AG08396 (cell line): Measurements from ENCODE around the gene LSM8.
"Not testable (repeated sequence)": the region's sequence is repeated elsewhere in the genome, so short reads cannot be mapped to it uniquely, and the experiment has no call there.

Experiments
- DNase-seq: peaks from one replicate; pipeline ENCODE4 v3.0.0; 2012; ENCODE audit warnings: low spot score, mixed read lengths

The LSM8 gene

GRCh38 chr7:118183786-118184564 lies at the start of gene LSM8:
Gene LSM8, plus strand, starts transcription at chr7:118184164. Its CDS starts 60 bp downstream, at chr7:118184224.
- peak; percentile 97 for DNase-seq

DNA sequence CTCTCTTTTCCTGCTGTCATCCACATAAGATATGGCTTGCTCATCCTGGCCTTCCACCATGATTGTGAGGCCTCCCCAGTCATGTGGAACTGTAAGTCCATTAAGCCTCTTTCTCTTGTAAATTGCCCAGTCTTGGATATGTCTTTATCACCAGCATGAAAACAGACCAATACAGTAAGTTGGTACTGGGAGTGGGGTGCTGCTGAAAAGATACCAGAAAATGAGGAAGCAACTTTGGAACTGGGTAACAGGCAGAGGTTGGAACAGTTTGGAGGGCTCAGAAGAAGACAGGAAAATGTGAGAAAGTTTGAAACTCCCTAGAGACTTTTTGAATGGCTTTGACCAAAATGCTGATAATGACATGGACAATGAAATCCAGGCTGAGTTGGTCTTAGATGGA lies 49.5 kb upstream of the LSM8 start:
- DNase-seq = not testable (repeated sequence)

GRCh38 chr7:118140468-118140867 lies 43.5 kb upstream of the LSM8 start:
- DNase-seq = no peak

- no peak for DNase-seq
These were observed 42.0 kb upstream of the LSM8 start for GRCh38 chr7:118142012-118142411.

- peak; percentile 3 for DNase-seq
These were observed 35.0 kb upstream of the LSM8 start for GRCh38 chr7:118148930-118149329.

GRCh38 chr7:118149394-118149793 lies 34.6 kb upstream of the LSM8 start:
- DNase-seq = no peak

DNA sequence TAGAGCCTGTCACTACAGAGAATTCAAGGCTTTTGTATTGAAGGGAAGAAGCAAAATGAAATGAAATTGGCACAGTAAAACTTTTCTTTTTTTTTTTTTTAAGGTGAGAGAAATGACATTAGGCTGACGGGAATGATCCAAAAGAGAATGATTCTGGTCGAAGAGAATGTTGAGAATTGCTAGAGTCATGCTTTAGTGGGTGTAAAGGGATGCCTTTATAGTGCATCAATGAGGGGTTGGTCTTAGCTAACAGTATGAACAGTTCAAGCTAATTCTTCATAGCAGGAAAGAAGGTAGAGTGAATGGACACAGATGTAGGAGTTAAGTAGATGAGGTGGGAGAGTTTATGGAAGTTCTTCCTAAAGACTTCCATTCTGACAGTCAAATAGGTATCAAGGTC lies 32.3 kb upstream of the LSM8 start:
- peak; percentile 5 for DNase-seq

DNA sequence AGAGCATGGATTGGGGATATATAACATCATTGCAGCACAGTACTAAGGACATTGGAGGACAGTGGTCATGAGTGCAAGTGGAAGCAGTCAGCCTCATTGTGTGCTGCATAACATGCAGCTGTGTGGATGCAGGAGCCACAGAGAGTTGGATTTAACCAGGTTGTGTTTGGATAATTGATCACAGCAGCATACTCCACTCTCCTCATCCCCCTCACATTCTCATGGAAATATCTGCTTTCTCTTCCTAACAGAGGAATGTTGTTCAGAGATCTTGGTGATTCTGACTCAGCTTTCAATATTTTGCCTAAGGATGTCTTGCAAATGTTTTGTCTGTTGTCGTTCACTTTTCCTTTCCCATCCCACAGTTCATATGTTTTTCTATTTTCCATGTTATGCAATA lies 31.8 kb upstream of the LSM8 start:
- peak; percentile 3 for DNase-seq

DNA sequence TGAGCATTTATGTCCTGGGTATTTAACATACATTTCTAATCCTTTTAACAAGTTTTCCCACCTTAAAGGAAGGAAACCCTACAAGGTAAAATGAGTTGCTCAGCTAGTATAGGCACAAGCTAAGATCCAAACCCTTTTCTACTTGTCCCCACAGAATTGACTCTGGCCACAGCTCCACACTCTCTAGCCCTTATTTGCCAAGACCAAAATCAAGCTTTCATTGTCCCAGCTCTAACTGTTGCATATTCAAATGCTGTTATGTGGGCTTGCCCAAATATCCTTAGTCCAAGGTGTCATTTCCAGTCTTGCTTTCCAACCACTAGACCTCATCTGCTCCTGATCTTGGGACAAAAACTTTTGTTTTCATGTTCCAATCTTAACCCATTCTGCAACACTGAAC lies 31.3 kb upstream of the LSM8 start:
- DNase-seq = no peak

DNA sequence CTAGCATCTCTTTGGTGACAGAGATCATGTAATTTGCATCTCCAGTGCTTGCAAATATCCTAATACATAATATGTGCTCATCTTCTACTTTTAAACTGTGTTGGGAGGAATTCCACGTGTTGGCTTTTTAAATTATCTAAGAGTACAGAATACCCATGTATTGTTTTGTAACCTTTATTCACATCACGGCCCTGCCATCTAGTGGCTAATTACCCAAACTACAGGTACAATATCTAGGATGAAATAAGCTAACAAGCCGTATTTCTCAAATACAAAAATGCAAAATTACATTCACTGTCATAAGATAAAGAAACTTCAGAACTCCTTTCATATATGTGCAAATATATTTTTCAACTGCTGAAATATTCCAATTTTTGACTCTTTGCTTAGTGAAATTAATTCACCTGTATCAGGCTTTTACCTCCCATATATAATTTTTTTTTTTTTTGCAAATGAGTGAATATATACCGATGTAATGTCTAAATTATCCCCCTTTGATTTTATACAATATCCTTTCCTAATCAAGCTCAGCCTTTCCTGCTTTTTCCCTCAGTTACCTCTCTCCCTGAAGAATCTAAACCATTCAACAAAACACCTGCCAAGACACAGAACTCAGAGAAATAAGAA lies 30.3 kb upstream of the LSM8 start:
- peak; percentile 12 for DNase-seq

- no peak for DNase-seq
These were observed 25.2 kb upstream of the LSM8 start for GRCh38 chr7:118158766-118159165.

GRCh38 chr7:118169146-118169545 lies 14.8 kb upstream of the LSM8 start:
- DNase-seq = no peak

DNA sequence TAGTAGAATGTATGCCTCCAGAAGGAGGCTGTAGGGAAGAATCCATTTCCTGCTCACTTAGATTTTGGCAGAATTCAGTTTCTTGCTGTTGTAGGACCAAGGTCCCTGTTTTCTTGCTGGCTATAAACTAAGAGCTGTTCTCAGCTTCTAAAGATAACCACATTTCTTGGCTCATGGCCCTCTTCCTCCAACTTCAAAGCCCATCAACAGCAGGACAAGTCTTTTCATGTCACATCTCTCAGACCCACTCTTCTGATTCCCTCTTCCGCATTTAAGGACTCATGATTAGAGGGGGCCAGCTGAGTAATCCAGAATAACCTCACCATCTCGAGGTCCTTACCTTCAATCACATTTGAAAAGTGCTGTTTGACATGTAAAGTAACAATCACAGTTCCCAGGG lies 8.2 kb upstream of the LSM8 start:
- DNase-seq = no peak

DNA sequence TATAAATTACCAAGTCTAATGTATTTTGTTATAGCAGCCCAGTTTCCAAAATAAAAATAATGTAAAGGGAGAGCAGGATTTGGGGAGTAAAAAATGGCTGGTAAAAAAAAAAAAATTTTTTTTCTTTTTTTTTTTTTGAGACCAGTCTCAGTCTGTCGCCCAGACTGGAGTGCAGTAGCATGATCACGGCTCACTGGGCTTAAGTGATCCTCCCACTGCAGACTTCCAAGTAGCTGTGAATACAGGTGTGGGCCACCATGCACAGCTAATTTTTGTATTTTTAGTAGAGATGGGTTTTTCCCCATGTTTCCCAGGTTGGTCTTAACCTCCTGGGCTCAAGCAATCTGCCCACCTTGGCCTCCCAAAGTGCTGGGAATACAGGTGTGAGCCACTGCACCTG lies 4.8 kb upstream of the LSM8 start:
- DNase-seq = no peak

- DNase-seq = peak; percentile 4
These were observed 1.2 kb upstream of the LSM8 start for GRCh38 chr7:118182593-118183427.

DNA sequence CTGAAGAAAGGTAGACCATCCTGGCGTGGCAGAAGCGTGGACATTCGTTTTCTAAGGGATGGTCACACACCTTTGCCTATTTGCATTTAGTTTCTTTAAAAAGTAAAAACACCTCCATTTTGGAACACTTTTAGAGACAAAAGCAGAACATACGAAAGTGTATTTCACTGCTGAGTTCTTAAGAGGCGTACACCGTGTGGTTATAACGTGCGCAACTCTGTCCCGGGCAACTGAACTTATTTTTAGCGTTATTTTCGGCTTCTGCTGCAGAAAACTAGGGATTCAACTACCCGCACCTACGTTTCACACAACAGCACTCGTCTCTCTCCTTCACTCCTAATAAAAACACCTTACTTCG lies 557 bp upstream of the LSM8 start:
- no peak for DNase-seq

GRCh38 chr7:118184565-118184940 lies 589 bp downstream of the LSM8 start:
- DNase-seq = no peak

DNA sequence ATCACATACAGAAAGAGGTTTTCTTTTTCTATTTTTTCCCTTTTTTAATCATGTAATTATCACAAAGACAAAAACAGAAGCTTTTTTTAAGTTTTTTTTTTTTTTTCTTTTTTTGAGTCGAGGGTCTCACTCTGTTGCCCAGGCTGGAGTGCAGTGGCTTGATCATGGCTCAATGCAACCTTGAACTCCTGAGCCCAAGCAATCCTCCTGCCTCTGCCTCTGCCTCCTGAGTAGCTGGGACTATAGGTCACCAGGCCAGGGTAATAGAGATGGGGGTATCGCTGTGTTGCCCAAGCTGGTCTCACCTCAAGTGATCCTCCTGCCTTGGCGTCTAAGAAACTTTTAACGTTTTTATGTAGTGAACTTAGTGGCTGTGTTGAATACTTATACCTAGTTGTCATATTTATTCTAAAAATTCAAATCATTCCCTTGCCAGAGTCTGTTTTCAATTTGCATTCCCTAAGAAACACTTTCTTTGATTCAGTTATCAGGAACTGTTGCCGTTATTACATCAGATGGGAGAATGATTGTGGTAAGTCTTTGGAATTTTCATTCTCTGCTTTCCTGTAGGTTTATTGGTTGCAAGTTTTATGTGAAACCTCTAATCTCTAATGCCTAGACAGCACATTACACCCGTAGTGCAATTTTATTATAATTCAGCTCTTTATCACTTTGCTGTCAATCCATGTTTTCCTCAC lies 1.3 kb downstream of the LSM8 start:
- DNase-seq = no peak

GRCh38 chr7:118186501-118186900 lies 2.5 kb downstream of the LSM8 start:
- DNase-seq = no peak

GRCh38 chr7:118194571-118194970 lies 10.6 kb downstream of the LSM8 start:
- DNase-seq = no peak

DNA sequence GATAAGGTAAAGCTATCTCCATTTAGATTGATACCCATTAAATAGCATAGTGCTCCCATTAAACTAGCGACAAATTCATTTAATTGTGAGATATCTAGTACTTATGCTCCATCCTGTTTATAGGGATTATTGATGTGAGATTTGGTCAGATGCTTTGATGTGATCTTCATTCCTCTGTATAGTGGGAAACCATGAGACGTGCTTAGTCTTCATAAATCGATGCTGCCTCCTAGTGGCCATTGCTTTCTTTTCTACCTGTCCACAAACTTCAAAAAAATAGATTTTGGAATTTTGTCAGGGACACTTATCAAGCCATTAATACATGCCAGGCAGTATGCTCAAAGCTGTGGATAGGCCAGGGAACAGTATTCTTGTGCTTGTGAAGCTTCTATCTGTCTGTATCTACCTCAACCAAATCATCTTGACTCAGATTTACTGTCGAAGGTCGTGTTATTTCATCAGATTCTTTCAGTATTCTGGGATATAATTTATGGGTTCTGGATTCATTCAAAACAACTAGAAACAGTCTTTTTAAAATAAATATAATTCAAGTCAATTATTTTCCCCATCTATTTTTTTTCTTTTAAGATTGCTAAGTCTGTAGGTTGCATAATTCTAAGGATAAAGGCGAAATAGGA lies 12.0 kb downstream of the LSM8 start:
- DNase-seq = peak; percentile 37

GRCh38 chr7:118202061-118202460 lies 18.1 kb downstream of the LSM8 start:
- no peak for DNase-seq
